C4-2B (cell line): ENCODE data around the gene TOB1.

Experiments used
- ZFX ChIP-seq: fragments of 450-650 bp; IDR thresholded peaks from 2 replicates; pipeline ENCODE4 v1.6.1; 2017
- TF ChIP-seq, protein P1 (sequence below): fragments of 450-650 bp; conservative IDR thresholded peaks from 2 replicates; pipeline ENCODE4 v1.5.1; 2017; ENCODE audit warnings: mild to moderate bottlenecking

DNA sequence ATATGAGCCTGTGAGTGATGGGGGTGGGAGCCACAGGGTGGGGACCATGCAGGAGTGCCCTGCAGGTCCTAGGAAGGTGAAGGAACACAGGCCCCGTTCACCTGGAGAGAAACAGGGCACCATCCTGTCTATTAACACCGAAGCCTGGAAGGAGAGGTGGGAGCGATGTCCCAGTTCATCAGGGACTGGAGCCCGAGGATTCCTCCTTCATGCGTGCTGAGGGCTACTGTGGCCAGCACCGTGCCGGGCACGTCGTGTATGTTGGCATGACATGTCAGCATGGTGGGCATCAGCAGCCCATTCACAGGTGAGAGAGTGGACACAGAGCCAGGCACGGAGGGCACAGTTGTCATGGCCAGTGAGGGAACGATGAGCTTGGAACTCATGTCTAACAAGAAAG, 29.3 kb downstream of the TOB1 start:
- TF ChIP-seq, protein P1, sequence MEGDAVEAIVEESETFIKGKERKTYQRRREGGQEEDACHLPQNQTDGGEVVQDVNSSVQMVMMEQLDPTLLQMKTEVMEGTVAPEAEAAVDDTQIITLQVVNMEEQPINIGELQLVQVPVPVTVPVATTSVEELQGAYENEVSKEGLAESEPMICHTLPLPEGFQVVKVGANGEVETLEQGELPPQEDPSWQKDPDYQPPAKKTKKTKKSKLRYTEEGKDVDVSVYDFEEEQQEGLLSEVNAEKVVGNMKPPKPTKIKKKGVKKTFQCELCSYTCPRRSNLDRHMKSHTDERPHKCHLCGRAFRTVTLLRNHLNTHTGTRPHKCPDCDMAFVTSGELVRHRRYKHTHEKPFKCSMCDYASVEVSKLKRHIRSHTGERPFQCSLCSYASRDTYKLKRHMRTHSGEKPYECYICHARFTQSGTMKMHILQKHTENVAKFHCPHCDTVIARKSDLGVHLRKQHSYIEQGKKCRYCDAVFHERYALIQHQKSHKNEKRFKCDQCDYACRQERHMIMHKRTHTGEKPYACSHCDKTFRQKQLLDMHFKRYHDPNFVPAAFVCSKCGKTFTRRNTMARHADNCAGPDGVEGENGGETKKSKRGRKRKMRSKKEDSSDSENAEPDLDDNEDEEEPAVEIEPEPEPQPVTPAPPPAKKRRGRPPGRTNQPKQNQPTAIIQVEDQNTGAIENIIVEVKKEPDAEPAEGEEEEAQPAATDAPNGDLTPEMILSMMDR = no peak
- TF ChIP-seq ZFX = no peak
